Tibial artery (tissue), 4 donors: ENCODE measurements around the gene TNPO2.

Experiments
- DNase-seq, 2 donors: peaks; one replicate each; pipeline ENCODE4 v3.0.0-alpha.2; 2019
- H3K27ac ChIP-seq, 2 donors: fragments of 200-600 bp; sonication (generic) in 1 of 2; 1 replicate in 1 of 2; 2 replicates in 1 of 2; pipeline ENCODE4 v1.5.1; 2018 to 2019; ENCODE audit warnings: mild to moderate bottlenecking in 1 of 2
- H3K27me3 ChIP-seq, 2 donors: fragments of 200-600 bp; sonication (generic) in 1 of 2; one replicate each; pipeline versions ENCODE4 v1.5.1 to v1.6.0; 2016 to 2019
- H3K36me3 ChIP-seq, 3 donors: fragments of 200-600 bp; sonication (generic) in 2 of 3; one replicate each; pipeline ENCODE4 v1.5.1; 2016 to 2019; ENCODE audit warnings: mild to moderate bottlenecking in 2 of 3
- H3K4me1 ChIP-seq, 4 donors: fragments of 200-600 bp; sonication (generic) in 2 of 4; 1 replicate in 3 of 4; 2 replicates in 1 of 4; pipeline ENCODE4 v1.5.1; 2016 to 2019
- H3K4me3 ChIP-seq, 2 donors: fragments of 200-600 bp; sonication (generic) in 1 of 2; 1 replicate in 1 of 2; 2 replicates in 1 of 2; pipeline ENCODE4 v1.5.1; 2018 to 2019; ENCODE audit warnings: mild to moderate bottlenecking in 2 of 2
- H3K9me3 ChIP-seq, 3 donors: fragments of 200-600 bp; sonication (generic) in 1 of 3; one replicate each; pipeline ENCODE4 v1.5.1; 2016 to 2019
- CTCF ChIP-seq, 2 experiments: fragments of 200-600 bp in 1 of 2; fragments of 450-650 bp in 1 of 2; IDR thresholded peaks; one replicate each; pipeline ENCODE4 v1.5.1; 2017 to 2019; ENCODE audit warnings: antibody characterized with exemption in 2 of 2, mild to moderate bottlenecking in 1 of 2, moderate library complexity in 1 of 2
- intact Hi-C: fragments of 100-400 bp; cut with DNase I; formaldehyde crosslinking; loops from one replicate; pipeline ENCODE4 v1.15.0; 2023; ENCODE audit warnings: low total_unique reads

Gene TNPO2

GRCh38 chr19:12672744-12673143, 51.0 kb downstream of the TNPO2 start:
- Histone ChIP-seq H3K4me3 (no peak overlapping the region), H3K9me3 (no peaks in the 10 kb centered on the region), H3K4me1 (peaks cover 0 to 34% (median 23%) of the 10 kb centered on the region in 4 donors), H3K27me3 (no peaks in the 10 kb centered on the region), H3K27ac (no peak overlapping the region), H3K36me3 (peaks cover 40 to 68% (median 43%) of the 10 kb centered on the region in 3 donors)
- intact Hi-C loops = loop anchor here (10.0 kb wide), 1 partner anchor 108 kb away; no protein-coding TSS in a partner anchor
- DNase-seq = no peak
- TF ChIP-seq CTCF (IDR thresholded peaks at IDR 0.05) = no peak

GRCh38 chr19:12670159-12670928, 53.4 kb downstream of the TNPO2 start:
- Histone ChIP-seq H3K36me3 (peaks cover 21 to 47% (median 27%) of the 10 kb centered on the region in 3 donors), H3K27ac (peak overlapping the region; percentile 93 to 95), H3K9me3 (no peaks in the 10 kb centered on the region), H3K4me3 (peak overlapping the region; percentile 72 to 75), H3K4me1 (peaks cover 0 to 48% (median 37%) of the 10 kb centered on the region in 4 donors), H3K27me3 (no peaks in the 10 kb centered on the region)
- intact Hi-C loops = loop anchor here (10.0 kb wide), 1 partner anchor 106 kb away; no protein-coding TSS in a partner anchor
- no peak for DNase-seq
- TF ChIP-seq CTCF (IDR thresholded peaks at IDR 0.05) = no peak

- TF ChIP-seq CTCF (IDR thresholded peaks at IDR 0.05) = no peak
- Histone ChIP-seq H3K27me3 (no peaks in the 10 kb centered on the region), H3K4me3 (peak overlapping the region; percentile 72 to 75), H3K36me3 (peaks cover 13 to 47% (median 24%) of the 10 kb centered on the region in 3 donors), H3K4me1 (peaks cover 0 to 53% (median 38%) of the 10 kb centered on the region in 4 donors), H3K9me3 (no peaks in the 10 kb centered on the region), H3K27ac (peak overlapping the region; percentile 93 to 95)
- DNase-seq = peak; percentile 77 to 86
- intact Hi-C loops = loop anchor here (10.0 kb wide), 1 partner anchor 105 kb away; no protein-coding TSS in a partner anchor
These were observed 54.2 kb downstream of the TNPO2 start for GRCh38 chr19:12669270-12670158.

- no peaks in the 10 kb centered on the region for H3K9me3 ChIP-seq
- intact Hi-C loops = no loop called here
- no peak for TF ChIP-seq CTCF (IDR thresholded peaks at IDR 0.05)
- peak; percentile 72 to 77 for DNase-seq
- H3K27me3 ChIP-seq = no peaks in the 10 kb centered on the region
- peak overlapping the region; percentile 72 to 75 for H3K4me3 ChIP-seq
- peaks cover 8 to 47% (median 24%) of the 10 kb centered on the region in 3 donors for H3K36me3 ChIP-seq
- H3K4me1 ChIP-seq = peaks cover 0 to 53% (median 38%) of the 10 kb centered on the region in 4 donors
- H3K27ac ChIP-seq = peak overlapping the region; percentile 93 to 95
These were observed 54.8 kb downstream of the TNPO2 start for GRCh38 chr19:12668932-12669269.

GRCh38 chr19:12668346-12668745, 55.4 kb downstream of the TNPO2 start:
- no peak for TF ChIP-seq CTCF (IDR thresholded peaks at IDR 0.05)
- peak overlapping the region; percentile 93 to 95 for H3K27ac ChIP-seq
- no peaks in the 10 kb centered on the region for H3K9me3 ChIP-seq
- intact Hi-C loops = no loop called here
- DNase-seq = no peak
- H3K4me3 ChIP-seq = peak overlapping the region; percentile 72 to 75
- no peaks in the 10 kb centered on the region for H3K27me3 ChIP-seq
- peaks cover 4 to 47% (median 24%) of the 10 kb centered on the region in 3 donors for H3K36me3 ChIP-seq
- H3K4me1 ChIP-seq = peaks cover 0 to 53% (median 38%) of the 10 kb centered on the region in 4 donors
